AG10803 (cell line): ENCODE data around the gene MOB4.

Experiments
- DNase-seq: peaks from one replicate; pipeline ENCODE4 v3.0.0; 2010; ENCODE audit warnings: low read depth
- H3K4me3 ChIP-seq: 2 replicates; pipeline ENCODE4 v1.5.1; 2011; ENCODE audit warnings: mild to moderate bottlenecking, low read length, control low read depth
- CTCF ChIP-seq: conservative IDR thresholded peaks from 2 replicates; pipeline ENCODE4 v1.5.1; 2011; ENCODE audit warnings: mild to moderate bottlenecking, low read length, control low read depth, inconsistent platforms

MOB4 gene

GRCh38 chr2:197514754-197515153 is 1.1 kb upstream of the MOB4 start:
- H3K4me3 ChIP-seq = no peak overlapping the region; the same call in 1 of the 2 replicates
- peak; percentile 3 for DNase-seq
- TF ChIP-seq CTCF = no peak

GRCh38 chr2:197515315-197515738 is 539 bp upstream of the MOB4 start:
- no peak for TF ChIP-seq CTCF
- peak; percentile 18 for DNase-seq
- H3K4me3 ChIP-seq = peak overlapping the region; percentile 82

- peak overlapping the region; percentile 82 for H3K4me3 ChIP-seq
- TF ChIP-seq CTCF = no peak
- peak; percentile 26 for DNase-seq
Measured at GRCh38 chr2:197516393-197516761, 511 bp downstream of the MOB4 start.

GRCh38 chr2:197517150-197517549 is 1.3 kb downstream of the MOB4 start:
- peak overlapping the region; percentile 82 for H3K4me3 ChIP-seq
- DNase-seq = no peak
- TF ChIP-seq CTCF = no peak

GRCh38 chr2:197538412-197538811 is 22.5 kb downstream of the MOB4 start:
- no peak overlapping the region for H3K4me3 ChIP-seq
- peak; percentile 39 for DNase-seq
- TF ChIP-seq CTCF = no peak

- no peak for TF ChIP-seq CTCF
- no peak for DNase-seq
- no peak overlapping the region for H3K4me3 ChIP-seq
Measured at GRCh38 chr2:197539734-197540133, 23.9 kb downstream of the MOB4 start.

GRCh38 chr2:197543206-197543605 is 27.3 kb downstream of the MOB4 start:
- no peak for TF ChIP-seq CTCF
- no peak for DNase-seq

More at GRCh38 chr2:197543206-197543605, 27.3 kb downstream of the MOB4 start:
- H3K4me3 ChIP-seq = no peak overlapping the region
